HG03378 (cell line): ENCODE data around the gene NDUFB2.
"Not testable (repeated sequence)": the region's sequence is repeated elsewhere in the genome, so short reads cannot be mapped to it uniquely, and the experiment has no call there.

Source experiments
- ATAC-seq: cut with Tn5 transposase; IDR thresholded peaks from one replicate; pipeline ENCODE4 v1.9.1; 2021; ENCODE audit warnings: mild to moderate bottlenecking, moderate library complexity; ENCODE audit not compliant: unreplicated experiment

The NDUFB2 gene

DNA sequence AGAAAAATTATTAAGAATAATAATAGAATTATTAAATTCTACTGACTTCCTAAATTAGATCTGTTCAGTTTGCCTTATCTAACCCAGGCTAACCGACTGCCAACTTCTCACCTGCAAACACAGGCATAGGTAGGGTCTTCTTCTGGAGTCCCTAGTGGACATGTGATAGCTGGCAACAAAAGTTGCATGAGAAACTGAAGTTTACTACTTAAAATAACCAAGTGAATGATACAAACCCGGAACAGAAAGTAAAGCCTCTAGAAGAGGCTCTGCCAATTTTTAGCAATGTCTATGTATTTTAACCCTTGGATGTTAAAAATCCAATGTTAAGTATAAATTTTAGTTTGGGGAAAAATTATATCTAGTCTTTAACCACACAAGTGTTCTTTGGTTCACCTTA, 37.6 kb downstream of the NDUFB2 start:
- ATAC-seq = no peak

DNA sequence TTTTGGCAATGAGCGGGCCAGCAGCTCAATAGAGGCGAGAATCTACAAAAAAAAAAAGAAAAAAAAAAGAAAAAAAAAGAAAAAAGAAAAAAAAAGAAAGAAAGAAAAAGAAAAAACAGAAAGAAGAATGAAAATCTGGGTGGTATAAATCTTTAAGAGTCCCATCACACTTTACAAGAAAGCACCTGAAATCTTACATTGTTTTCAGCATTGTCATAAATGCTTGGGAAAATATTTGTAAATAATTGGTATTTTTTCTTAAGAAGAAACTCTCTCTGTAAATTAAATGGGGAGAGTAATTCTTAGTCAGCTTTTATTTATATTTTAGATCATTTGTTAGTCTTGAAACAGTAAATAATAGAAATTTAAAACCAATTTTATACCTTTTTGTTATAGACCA, 38.2 kb downstream of the NDUFB2 start:
- no peak for ATAC-seq

DNA sequence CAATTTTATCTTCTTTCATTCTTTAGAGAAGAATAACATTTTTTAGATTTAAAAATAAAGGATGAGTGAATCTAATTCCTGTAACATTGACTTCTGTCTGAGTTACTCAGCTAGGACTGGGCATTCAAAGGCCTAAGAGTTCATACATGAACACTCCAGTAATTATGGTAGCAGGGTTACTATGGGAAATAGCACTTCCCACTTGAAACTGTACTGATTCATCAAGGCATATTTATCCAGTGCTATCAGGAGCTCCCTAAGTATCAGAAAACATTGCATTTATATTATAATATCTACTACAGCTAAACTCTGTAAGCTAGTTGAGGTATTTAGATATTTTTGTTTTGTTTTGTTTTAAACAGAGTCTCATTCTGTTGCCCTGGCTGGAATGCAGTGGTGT, 41.8 kb downstream of the NDUFB2 start:
- ATAC-seq = no peak

DNA sequence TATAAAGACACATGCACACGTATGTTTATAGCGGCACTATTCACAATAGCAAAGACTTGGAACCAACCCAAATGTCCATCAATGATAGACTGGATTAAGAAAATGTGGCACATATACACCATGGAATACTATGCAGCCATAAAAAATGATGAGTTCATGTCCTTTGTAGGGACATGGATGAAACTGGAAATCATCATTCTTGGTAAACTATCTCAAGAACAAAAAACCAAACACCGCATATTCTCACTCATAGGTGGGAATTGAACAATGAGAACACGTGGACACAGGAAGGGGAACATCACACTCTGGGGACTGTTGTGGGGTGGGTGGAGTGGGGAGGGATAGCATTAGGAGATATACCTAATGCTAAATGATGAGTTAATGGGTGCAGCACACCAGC, 46.7 kb downstream of the NDUFB2 start:
- ATAC-seq = not testable (repeated sequence)

DNA sequence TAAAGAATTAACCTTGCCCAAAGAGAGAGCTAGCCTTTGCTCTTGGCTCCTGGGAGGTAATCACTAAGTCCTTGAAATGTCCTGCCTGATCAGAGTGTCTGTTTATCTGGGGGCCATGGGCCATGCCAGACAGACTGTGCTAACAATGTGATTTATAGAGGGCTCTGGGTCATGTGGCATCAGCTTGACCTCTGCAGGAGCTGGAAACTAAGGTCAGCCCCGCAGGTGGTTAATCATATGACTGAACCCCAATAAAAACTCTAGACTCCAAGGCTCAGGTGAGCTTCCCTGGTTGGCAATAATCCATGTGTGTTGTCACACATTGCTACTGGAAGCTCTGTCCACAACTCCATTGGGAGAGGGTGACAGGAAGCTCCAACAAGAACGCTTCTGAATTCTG, 47.5 kb downstream of the NDUFB2 start:
- no peak for ATAC-seq

DNA sequence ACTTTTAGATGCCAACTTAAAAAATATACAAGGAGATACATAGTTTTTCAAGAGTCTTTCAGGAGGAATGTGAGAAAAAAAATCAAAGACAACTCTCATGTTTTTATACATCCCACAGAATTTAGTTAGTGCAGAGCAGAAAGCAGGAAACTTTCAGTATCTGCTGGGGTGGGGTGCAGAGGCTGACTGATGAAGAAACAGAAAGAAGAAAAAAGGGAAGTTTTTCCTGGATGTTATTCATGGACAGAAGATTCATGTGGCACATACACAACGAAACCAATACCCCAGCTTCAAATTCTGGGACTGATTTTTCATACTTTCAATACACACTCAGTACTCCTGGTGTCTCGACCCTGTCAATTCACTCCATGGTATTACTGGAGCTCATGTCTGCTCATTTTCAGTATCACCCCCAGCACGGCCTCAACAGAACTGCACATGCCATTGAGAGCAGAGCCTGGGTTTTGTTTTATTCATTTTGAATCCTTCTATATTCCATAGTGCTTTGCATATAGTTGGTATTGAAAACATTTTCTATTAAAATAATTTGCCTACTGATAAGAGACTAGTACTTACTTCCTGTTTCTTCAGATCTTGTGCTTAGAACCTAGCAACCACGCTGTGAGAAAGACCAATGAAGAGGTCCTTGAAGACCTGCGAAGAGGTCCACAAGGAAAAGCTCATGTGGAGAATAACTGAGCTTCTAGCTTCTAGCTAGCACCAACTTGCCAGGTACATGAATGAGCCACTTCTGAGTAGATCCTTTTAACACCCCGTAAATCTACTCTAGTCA, 49.0 kb downstream of the NDUFB2 start:
- no peak for ATAC-seq

DNA sequence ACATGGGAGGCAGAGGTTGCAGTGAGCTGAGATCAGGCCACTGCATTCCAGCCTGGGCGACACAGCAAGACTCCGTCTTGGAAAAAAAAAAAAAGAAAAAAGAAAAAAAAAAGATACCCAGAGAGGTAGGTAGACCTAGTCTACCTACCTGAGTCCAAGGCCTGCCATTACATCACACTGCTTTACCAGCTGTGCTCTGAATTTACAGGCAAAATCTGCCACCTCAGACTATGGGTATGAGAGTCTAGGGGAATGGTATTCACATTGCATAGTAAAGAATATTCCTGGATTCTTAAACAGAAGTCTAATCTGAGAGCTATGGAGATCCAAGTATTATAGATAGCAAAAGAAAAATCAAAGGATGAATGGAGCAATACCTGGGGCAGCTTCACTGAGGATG, 50.2 kb downstream of the NDUFB2 start:
- no peak for ATAC-seq

DNA sequence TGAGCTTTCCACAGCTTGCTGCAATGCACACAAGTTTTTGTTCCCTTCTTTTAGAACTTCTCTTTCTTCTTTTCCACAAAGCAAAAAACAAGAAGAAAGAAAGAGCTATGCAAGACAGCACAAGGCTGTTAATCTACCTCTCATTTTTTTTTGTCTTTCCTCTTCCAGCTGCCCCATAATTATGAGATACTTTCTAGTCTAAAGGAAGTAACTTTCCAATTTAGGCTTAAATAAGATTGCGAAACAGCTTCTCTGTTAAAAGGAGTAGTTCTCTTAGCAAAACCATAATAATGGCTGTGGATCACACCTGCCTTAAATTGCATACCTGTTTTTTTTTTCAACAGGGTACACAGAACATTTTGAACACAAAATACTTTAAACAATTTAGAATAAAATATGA, 56.0 kb downstream of the NDUFB2 start:
- ATAC-seq = no peak

DNA sequence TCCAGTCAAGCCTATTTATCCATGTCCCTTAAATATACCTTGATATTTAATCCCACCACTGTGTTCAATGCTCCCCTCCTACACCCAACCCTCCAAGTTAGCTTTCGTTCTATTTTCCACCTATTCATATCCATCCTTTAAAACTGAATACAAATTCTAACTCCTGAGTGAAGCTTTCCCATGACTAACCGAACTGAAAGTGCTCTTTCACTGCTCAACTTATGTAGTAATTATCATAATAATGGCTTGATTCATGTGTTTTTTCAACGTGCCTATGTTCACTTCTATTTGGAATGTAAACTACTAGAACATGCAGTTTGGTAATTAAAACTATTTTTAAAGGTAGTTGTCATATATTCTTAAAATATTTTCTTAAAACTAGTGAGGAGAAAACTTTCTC, 58.0 kb downstream of the NDUFB2 start:
- no peak for ATAC-seq
